Right lobe of liver (tissue), 4 donors: ENCODE results near the gene ATP6V1G3.
"Not testable (repeated sequence)": the region's sequence is repeated elsewhere in the genome, so short reads cannot be mapped to it uniquely, and the experiment has no call there.

ENCODE experiments used
- POLR2A ChIP-seq: fragments of 450-650 bp; IDR thresholded peaks from one replicate; pipeline ENCODE4 v1.6.1; 2017; ENCODE audit warnings: antibody characterized with exemption, mild to moderate bottlenecking
- TF ChIP-seq, protein P1 (sequence below), 4 donors: fragments of 200-600 bp in 3 of 4; fragments of 450-650 bp in 1 of 4; IDR thresholded peaks; one replicate each; pipeline versions ENCODE4 v1.5.1 to v1.8.0; 2016 to 2022; ENCODE audit warnings: antibody characterized with exemption in 4 of 4, mild to moderate bottlenecking in 2 of 4
- donor health status: DM: no; HTN: no; CAD: no.
- donor health status: DM: no; HTN: no; CAD: no.
- donor health status: DM: no; HTN: yes; CAD: no.

DNA sequence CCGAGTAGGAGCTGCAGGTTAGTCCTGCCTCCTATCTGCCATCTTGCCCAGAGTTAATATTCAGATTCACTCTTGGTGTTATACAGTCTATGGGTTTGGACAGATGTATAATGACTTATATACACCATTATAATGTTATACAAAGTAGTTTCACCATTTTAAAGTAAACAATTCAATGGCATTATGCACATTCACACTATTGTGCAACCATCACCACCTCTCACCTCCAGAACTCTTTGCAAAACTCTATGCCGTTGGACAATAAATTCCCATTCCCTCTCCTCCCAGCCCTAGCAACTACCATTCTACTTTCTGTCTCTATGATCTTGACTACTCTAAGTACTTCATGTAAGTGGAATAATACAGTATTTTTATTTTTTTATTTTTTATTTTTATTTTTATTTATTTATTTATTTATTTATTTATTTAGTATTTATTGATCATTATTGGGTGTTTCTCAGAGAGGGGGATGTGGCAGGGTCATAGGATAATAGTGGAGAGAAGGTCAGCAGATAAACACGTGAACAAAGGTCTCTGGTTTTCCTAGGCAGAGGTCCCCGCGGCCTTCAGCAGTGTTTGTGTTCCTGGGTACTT, 42.8 kb upstream of the ATP6V1G3 start:
- TF ChIP-seq, protein P1, sequence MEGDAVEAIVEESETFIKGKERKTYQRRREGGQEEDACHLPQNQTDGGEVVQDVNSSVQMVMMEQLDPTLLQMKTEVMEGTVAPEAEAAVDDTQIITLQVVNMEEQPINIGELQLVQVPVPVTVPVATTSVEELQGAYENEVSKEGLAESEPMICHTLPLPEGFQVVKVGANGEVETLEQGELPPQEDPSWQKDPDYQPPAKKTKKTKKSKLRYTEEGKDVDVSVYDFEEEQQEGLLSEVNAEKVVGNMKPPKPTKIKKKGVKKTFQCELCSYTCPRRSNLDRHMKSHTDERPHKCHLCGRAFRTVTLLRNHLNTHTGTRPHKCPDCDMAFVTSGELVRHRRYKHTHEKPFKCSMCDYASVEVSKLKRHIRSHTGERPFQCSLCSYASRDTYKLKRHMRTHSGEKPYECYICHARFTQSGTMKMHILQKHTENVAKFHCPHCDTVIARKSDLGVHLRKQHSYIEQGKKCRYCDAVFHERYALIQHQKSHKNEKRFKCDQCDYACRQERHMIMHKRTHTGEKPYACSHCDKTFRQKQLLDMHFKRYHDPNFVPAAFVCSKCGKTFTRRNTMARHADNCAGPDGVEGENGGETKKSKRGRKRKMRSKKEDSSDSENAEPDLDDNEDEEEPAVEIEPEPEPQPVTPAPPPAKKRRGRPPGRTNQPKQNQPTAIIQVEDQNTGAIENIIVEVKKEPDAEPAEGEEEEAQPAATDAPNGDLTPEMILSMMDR (IDR thresholded peaks at IDR 0.05) = not testable (repeated sequence)
- TF ChIP-seq POLR2A = not testable (repeated sequence)
